ENCODE measurements around the gene BRD7.

Gene BRD7

DNA sequence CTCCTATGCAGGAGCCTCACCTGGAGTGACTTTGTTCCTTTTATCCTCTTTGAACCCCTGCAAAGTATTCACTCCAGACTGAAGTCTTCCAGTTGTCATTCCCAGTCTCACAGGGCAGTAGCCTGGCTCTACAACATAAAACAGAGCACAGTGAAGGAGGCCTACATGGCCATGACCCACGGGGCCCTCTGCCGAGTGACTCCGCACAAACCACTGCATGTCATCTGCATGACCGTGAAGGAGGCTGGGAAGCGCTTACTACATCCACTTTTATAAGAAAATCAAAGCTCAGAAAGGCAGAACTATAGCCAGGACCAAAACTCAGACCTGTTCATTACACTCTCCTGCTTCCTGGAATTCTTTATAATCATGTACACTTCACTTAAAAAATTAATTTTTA is 42.5 kb downstream of the BRD7 start (continued):
- TF ChIP-seq, protein P1, sequence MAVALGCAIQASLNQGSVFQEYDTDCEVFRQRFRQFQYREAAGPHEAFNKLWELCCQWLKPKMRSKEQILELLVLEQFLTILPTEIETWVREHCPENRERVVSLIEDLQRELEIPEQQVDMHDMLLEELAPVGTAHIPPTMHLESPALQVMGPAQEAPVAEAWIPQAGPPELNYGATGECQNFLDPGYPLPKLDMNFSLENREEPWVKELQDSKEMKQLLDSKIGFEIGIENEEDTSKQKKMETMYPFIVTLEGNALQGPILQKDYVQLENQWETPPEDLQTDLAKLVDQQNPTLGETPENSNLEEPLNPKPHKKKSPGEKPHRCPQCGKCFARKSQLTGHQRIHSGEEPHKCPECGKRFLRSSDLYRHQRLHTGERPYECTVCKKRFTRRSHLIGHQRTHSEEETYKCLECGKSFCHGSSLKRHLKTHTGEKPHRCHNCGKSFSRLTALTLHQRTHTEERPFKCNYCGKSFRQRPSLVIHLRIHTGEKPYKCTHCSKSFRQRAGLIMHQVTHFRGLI (tag by site-specific recombination; IDR thresholded peaks at IDR 0.05) = no peak
- TF ChIP-seq BCL11A (tag by site-specific recombination; IDR thresholded peaks at IDR 0.05; ENCODE audit: low read depth) (no peak), TRIM28 (IDR thresholded peaks at IDR 0.05; ENCODE audit: borderline replicate concordance, low read length) (no peak), ZNF391 (tag by site-specific recombination; IDR thresholded peaks at IDR 0.05; ENCODE audit: borderline replicate concordance, low read depth) (no peak), ZNF785 (tag by site-specific recombination; IDR thresholded peaks at IDR 0.05) (no peak), ZSCAN23 (tag by site-specific recombination; IDR thresholded peaks at IDR 0.05) (no peak), GLIS2 (tag by site-specific recombination; IDR thresholded peaks at IDR 0.05) (no peak)

DNA sequence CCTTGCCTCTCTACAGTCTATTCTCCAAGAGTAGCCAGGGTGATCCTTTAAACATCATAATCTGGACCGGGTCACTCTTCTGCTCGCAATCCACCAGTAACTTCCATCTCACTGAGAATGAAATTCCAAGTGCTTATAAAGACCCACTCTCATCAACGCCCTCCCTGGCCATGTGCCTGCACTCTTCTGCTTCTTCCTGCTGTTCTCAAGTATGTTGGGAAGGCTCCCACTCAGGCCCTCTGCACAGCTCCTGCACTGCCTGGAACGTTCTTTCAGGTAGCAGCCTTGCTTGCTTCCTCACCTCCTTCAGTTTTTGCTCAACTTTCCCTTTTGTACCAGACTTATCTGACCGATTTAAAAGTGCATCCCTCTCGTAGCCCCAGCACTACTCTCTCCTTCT is 44.4 kb downstream of the BRD7 start:
- no peak overlapping the region for H3K4me3 ChIP-seq (ENCODE audit: low read depth, low read length)
- POLR2A ChIA-PET = no interaction called here
- TF ChIP-seq, protein P2, sequence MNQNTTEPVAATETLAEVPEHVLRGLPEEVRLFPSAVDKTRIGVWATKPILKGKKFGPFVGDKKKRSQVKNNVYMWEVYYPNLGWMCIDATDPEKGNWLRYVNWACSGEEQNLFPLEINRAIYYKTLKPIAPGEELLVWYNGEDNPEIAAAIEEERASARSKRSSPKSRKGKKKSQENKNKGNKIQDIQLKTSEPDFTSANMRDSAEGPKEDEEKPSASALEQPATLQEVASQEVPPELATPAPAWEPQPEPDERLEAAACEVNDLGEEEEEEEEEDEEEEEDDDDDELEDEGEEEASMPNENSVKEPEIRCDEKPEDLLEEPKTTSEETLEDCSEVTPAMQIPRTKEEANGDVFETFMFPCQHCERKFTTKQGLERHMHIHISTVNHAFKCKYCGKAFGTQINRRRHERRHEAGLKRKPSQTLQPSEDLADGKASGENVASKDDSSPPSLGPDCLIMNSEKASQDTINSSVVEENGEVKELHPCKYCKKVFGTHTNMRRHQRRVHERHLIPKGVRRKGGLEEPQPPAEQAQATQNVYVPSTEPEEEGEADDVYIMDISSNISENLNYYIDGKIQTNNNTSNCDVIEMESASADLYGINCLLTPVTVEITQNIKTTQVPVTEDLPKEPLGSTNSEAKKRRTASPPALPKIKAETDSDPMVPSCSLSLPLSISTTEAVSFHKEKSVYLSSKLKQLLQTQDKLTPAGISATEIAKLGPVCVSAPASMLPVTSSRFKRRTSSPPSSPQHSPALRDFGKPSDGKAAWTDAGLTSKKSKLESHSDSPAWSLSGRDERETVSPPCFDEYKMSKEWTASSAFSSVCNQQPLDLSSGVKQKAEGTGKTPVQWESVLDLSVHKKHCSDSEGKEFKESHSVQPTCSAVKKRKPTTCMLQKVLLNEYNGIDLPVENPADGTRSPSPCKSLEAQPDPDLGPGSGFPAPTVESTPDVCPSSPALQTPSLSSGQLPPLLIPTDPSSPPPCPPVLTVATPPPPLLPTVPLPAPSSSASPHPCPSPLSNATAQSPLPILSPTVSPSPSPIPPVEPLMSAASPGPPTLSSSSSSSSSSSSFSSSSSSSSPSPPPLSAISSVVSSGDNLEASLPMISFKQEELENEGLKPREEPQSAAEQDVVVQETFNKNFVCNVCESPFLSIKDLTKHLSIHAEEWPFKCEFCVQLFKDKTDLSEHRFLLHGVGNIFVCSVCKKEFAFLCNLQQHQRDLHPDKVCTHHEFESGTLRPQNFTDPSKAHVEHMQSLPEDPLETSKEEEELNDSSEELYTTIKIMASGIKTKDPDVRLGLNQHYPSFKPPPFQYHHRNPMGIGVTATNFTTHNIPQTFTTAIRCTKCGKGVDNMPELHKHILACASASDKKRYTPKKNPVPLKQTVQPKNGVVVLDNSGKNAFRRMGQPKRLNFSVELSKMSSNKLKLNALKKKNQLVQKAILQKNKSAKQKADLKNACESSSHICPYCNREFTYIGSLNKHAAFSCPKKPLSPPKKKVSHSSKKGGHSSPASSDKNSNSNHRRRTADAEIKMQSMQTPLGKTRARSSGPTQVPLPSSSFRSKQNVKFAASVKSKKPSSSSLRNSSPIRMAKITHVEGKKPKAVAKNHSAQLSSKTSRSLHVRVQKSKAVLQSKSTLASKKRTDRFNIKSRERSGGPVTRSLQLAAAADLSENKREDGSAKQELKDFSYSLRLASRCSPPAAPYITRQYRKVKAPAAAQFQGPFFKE (tag by site-specific recombination; IDR thresholded peaks at IDR 0.05; ENCODE audit: borderline replicate concordance) = no peak
- TF ChIP-seq ZNF677 (tag by site-specific recombination; IDR thresholded peaks at IDR 0.05) = no peak
- H3K4me1 ChIP-seq (ENCODE audit: control insufficient read depth, insufficient read depth, low read length) = no peaks in the 10 kb centered on the region
- CTCF ChIA-PET = no interaction called here
- H3K27ac ChIP-seq (ENCODE audit: extremely low read depth, low read depth, low read length) = no peak overlapping the region
- H3K9me3 ChIP-seq (ENCODE audit: control insufficient read depth, insufficient read depth, low read depth, low read length) = no peaks in the 10 kb centered on the region
- peaks cover 10 to 98% of the 10 kb centered on the region in 2 experiments for H3K36me3 ChIP-seq (ENCODE audit: control insufficient read depth in 2 of 2, insufficient read depth in 1 of 2, low read length in 2 of 2)

DNA sequence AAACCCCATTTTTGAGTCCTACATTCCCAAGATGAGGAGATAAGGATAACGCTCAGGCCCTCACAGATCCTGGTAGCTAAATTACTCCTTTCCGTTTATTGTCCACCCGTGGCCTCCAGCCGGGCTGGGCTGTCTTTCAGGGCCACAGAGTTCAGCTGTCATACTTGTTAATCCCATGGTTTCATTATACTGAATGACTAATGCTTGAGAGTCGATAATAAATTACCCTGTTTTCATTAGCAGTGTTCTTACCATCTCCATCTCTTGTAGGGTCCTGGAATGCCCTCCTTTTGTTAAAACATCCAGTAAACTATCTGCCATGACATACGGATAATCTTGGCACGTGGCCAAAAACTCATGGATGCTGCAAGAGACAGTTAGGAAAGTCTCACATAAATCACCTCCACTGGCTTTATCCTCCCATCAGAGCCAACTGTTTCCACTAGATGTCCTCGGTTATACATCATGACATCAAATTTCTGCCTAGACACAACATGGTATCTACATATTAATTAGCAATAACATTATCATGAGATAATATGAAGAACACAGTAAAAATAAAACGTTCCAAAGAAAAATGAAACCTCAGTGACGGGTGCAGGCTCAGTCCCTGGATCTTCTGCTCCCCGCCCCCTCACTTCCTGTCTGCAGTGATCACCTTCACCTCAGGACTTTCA is 45.3 kb downstream of the BRD7 start:
- no peaks in the 10 kb centered on the region for H3K9me3 ChIP-seq (ENCODE audit: control insufficient read depth, insufficient read depth, low read depth, low read length)
- no peaks in the 10 kb centered on the region for H3K4me1 ChIP-seq (ENCODE audit: control insufficient read depth, insufficient read depth, low read length)
- CTCF ChIA-PET = interaction anchor here (0.5 to 1.7 kb wide), 5 partner anchors 11 to 344 kb away, joined by 3 to 5 read pairs (median 5); no protein-coding TSS in a partner anchor
- no peak overlapping the region for H3K4me3 ChIP-seq (ENCODE audit: low read depth, low read length)
- H3K36me3 ChIP-seq (ENCODE audit: control insufficient read depth in 2 of 2, insufficient read depth in 1 of 2, low read length in 2 of 2) = peaks cover 10 to 98% of the 10 kb centered on the region in 2 experiments
- POLR2A ChIA-PET = interaction anchor here (0.6 kb wide), 1 partner anchor 46 kb away, joined by 3 read pairs; no protein-coding TSS in a partner anchor
- H3K27ac ChIP-seq (ENCODE audit: extremely low read depth, low read depth, low read length) = no peak overlapping the region
- TF ChIP-seq ZNF596 (tag by site-specific recombination; IDR thresholded peaks at IDR 0.05) (no peak), ZSCAN16 (tag by site-specific recombination; IDR thresholded peaks at IDR 0.05) (no peak), ZNF660 (tag by site-specific recombination; IDR thresholded peaks at IDR 0.05) (peak; percentile 85), GLIS1 (tag by site-specific recombination; IDR thresholded peaks at IDR 0.05) (no peak), PRDM1 (tag by site-specific recombination; IDR thresholded peaks at IDR 0.05) (peak; percentile 48; the same call in 1 of the 2 replicates), SP7 (tag by site-specific recombination; IDR thresholded peaks at IDR 0.05) (0 out of 2 replicates have a peak, but pooled peaks have one; percentile 40), ZNF174 (tag by site-specific recombination; IDR thresholded peaks at IDR 0.05) (0 out of 2 replicates have a peak, but pooled peaks have one; percentile 18), ZNF211 (tag by site-specific recombination; IDR thresholded peaks at IDR 0.05; ENCODE audit: low read depth) (no peak), ZNF426 (tag by site-specific recombination; IDR thresholded peaks at IDR 0.05) (no peak), KLF10 (tag by site-specific recombination; IDR thresholded peaks at IDR 0.05) (peak; percentile 46; the same call in 1 of the 2 replicates), ZNF132 (tag by site-specific recombination; IDR thresholded peaks at IDR 0.05; ENCODE audit: borderline replicate concordance) (no peak), ZNF23 (tag by site-specific recombination; IDR thresholded peaks at IDR 0.05; ENCODE audit: borderline replicate concordance) (no peak)
- TF ChIP-seq, protein P3, sequence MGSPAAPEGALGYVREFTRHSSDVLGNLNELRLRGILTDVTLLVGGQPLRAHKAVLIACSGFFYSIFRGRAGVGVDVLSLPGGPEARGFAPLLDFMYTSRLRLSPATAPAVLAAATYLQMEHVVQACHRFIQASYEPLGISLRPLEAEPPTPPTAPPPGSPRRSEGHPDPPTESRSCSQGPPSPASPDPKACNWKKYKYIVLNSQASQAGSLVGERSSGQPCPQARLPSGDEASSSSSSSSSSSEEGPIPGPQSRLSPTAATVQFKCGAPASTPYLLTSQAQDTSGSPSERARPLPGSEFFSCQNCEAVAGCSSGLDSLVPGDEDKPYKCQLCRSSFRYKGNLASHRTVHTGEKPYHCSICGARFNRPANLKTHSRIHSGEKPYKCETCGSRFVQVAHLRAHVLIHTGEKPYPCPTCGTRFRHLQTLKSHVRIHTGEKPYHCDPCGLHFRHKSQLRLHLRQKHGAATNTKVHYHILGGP (tag by site-specific recombination; IDR thresholded peaks at IDR 0.05) = peak; percentile 62
- TF ChIP-seq, protein P4, sequence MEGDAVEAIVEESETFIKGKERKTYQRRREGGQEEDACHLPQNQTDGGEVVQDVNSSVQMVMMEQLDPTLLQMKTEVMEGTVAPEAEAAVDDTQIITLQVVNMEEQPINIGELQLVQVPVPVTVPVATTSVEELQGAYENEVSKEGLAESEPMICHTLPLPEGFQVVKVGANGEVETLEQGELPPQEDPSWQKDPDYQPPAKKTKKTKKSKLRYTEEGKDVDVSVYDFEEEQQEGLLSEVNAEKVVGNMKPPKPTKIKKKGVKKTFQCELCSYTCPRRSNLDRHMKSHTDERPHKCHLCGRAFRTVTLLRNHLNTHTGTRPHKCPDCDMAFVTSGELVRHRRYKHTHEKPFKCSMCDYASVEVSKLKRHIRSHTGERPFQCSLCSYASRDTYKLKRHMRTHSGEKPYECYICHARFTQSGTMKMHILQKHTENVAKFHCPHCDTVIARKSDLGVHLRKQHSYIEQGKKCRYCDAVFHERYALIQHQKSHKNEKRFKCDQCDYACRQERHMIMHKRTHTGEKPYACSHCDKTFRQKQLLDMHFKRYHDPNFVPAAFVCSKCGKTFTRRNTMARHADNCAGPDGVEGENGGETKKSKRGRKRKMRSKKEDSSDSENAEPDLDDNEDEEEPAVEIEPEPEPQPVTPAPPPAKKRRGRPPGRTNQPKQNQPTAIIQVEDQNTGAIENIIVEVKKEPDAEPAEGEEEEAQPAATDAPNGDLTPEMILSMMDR (tag by site-specific recombination; IDR thresholded peaks at IDR 0.05) = 0 out of 2 replicates have a peak, but pooled peaks have one; percentile 37

Data from HEK293 (cell line).